ENCODE measurements around the gene TRIO.

Gene TRIO

DNA sequence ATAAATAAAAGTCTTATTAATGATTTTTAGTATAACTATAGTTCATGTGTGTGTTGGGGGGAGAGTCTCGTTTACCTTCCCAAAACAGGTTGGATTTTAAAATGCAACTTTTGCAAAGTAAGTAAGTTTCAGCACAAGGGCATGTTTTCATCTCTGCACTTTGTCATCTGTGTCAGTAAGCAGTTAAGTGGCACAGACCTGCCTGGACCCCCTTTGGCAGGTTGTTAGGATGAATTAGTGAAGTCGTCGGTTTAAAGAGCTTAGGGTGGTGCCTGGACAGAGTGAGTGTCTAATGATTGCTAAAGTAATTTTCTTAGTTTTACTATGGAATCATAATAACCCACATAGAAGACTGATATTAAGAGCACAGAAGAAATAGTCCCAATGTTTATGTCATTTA is 74.9 kb downstream of the TRIO start:
- no peak overlapping the region for H3K4me3 Mint-ChIP-seq
- peaks cover 6 to 18% of the 10 kb centered on the region in 2 donors for H3K4me1 Mint-ChIP-seq (ENCODE audit: low read depth in 2 of 2)
- H3K27me3 Mint-ChIP-seq, result peaks cover 0 to 44% of the 10 kb centered on the region in 2 donors
- peaks cover 0 to 2% of the 10 kb centered on the region in 2 donors for H3K9me3 Mint-ChIP-seq
- DNase-seq (no peak), ATAC-seq (replicated peaks) (no peak)
- peak overlapping the region in 1 of 2 donors; percentile 77 for H3K27ac Mint-ChIP-seq
- no peaks in the 10 kb centered on the region for H3K36me3 Mint-ChIP-seq (ENCODE audit: insufficient read depth)

DNA sequence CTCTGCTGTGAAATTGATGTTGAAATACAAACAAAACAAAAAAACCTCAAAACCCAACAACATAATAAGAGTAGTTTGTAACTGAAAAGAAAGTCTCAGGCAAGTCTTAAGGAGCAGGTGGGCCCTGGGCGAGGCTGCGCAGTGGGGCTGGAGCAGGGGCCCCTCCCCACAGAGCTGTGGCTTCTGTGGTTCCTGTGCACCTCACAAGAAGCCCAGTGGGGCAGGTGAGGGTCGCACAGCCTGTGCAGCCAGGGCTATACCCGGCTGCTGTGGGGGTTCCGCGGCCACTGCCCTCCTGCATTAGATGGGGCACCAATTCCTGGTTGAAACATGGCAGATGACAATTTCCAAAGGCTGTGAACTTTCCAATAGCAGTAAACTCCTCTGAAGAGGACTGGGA is 75.3 kb downstream of the TRIO start:
- Mint-ChIP-seq H3K9me3 (peaks cover 0 to 2% of the 10 kb centered on the region in 2 donors), H3K4me1 (ENCODE audit: low read depth in 2 of 2) (peaks cover 10 to 20% of the 10 kb centered on the region in 2 donors), H3K27me3 (peaks cover 0 to 46% of the 10 kb centered on the region in 2 donors), H3K27ac (peak overlapping the region in 1 of 2 donors; percentile 77), H3K4me3 (no peak overlapping the region), H3K36me3 (ENCODE audit: insufficient read depth) (no peaks in the 10 kb centered on the region)
- ATAC-seq (replicated peaks) (no peak), DNase-seq (no peak)

DNA sequence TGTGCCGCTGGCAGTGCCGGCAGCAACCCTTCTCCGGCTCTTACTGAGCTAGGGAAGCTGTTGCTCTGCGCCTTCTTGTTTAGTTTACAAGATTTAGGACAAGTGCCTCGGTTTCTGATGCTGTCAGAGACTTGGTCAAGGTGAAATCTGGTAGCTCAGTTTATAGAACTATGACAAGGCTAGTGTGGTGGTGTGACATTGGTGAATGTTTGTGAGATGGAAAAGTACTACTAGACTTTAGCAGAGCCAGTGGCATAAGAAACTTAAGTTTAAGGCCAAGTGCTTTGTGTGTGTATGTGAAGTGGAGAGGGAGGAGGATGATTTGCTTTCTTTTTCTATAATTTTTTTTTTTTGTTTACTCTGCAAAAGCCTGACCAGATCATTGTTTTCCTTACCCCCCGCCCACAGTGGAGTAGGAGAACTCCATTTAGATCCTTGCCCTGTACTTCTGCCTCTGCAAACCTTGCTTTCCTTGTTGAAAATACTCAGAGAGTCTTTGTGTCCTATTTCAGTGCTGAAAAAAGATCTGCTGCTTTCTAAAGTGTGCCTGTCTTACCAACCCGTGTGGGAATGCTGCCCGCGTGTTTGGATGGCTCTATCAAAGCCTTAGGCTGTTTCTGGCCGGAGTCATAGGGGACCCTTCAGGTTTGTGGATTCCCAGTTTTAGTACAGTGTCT is 75.9 kb downstream of the TRIO start:
- no peaks in the 10 kb centered on the region for H3K36me3 Mint-ChIP-seq (ENCODE audit: insufficient read depth)
- no peak overlapping the region for H3K4me3 Mint-ChIP-seq
- H3K27ac Mint-ChIP-seq, result peak overlapping the region in 1 of 2 donors; percentile 77
- H3K27me3 Mint-ChIP-seq, result peaks cover 0 to 46% of the 10 kb centered on the region in 2 donors
- H3K4me1 Mint-ChIP-seq (ENCODE audit: low read depth in 2 of 2), result peaks cover 10 to 20% of the 10 kb centered on the region in 2 donors
- H3K9me3 Mint-ChIP-seq, result peaks cover 0 to 2% of the 10 kb centered on the region in 2 donors
- DNase-seq (no peak), ATAC-seq (replicated peaks) (no peak)

DNA sequence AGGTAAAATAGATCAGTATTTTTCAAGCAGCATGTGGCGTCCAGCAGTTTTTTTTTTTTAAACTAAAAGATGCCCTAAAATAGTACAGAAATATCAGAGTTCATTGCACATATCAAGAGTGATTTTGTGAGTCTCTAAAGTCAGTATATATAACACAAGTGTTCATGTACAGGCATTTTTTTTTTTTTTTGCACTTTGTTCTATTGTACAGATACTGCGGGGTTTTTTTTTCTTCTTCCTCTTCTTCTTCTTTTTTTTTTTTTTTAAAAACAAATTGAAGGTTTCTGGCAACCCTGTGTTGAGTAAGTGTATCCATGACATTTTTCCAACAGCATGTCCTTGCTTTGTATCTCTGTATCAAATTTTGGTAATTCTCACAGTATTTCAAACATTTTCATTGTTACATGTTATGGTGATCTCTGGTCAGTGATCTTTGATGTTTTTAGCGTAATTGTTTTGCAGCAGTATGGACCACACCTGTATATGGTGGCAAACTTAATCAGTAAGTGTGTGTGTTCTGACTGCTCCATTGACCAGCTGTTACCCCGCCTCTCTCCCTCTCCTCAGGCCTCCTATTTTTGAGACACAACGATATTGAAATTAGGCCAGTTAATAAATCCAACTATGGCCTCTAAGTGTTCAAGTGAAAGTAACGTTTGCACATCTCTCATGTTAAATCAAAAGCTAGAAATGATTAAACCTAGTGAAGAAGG is 76.8 kb downstream of the TRIO start:
- Mint-ChIP-seq H3K27ac (peak overlapping the region in 1 of 2 donors; percentile 66), H3K27me3 (peaks cover 7 to 46% of the 10 kb centered on the region in 2 donors), H3K36me3 (ENCODE audit: insufficient read depth) (no peaks in the 10 kb centered on the region), H3K4me1 (ENCODE audit: low read depth in 2 of 2) (peaks cover 10 to 24% of the 10 kb centered on the region in 2 donors), H3K9me3 (peaks cover 0 to 2% of the 10 kb centered on the region in 2 donors), H3K4me3 (peak overlapping the region in 1 of 2 donors; percentile 28)
- DNase-seq, result no peak
- ATAC-seq (replicated peaks), result no peak

DNA sequence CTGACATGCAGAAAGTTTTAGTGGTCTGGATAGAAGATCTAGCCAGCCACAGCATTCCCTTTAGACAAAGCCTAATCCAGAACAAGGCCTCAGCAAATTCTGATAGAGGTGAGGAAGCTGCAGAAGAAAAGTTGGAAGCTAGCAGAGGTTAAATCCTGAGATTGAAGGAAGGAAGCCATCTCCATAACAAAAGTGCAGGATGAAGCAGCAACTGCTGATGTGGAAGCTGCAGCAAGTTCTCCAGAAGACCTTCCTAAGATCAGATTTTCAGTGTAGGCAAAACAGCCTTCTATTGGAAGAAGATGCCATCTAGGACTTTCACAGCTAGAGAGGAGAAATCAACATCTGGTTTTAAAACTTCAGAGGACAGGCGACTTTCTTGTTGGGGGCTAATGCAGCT is 77.5 kb downstream of the TRIO start:
- ATAC-seq (replicated peaks), result no peak
- Mint-ChIP-seq H3K4me3 (no peak overlapping the region), H3K27me3 (peaks cover 8 to 46% of the 10 kb centered on the region in 2 donors), H3K4me1 (ENCODE audit: low read depth in 2 of 2) (peaks cover 10 to 24% of the 10 kb centered on the region in 2 donors), H3K9me3 (peaks cover 0 to 2% of the 10 kb centered on the region in 2 donors), H3K27ac (peak overlapping the region in 1 of 2 donors; percentile 66), H3K36me3 (ENCODE audit: insufficient read depth) (no peaks in the 10 kb centered on the region)
- no peak for DNase-seq

DNA sequence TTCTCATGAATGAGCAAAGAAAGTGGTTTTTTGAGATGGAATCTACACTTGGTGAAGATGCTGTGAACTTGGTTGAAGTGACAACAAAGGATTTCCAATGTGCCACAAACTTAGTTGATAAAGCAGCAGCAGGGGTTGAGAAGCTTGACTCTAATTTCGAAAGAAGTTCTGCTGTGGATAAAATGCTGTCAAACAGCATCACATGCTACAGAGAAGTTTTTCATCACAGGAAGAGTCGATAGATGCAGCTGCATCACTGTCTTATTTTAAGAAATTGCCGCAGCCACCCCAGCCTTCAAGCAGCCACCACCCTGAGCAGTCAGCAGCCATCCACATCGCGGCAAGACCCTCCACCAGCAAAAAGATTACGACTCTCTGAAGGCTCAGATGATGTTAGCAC is 78.6 kb downstream of the TRIO start:
- peak overlapping the region in 1 of 2 donors; percentile 23 for H3K27ac Mint-ChIP-seq
- H3K9me3 Mint-ChIP-seq, result peaks cover 0 to 2% of the 10 kb centered on the region in 2 donors
- H3K27me3 Mint-ChIP-seq, result peaks cover 8 to 37% of the 10 kb centered on the region in 2 donors
- H3K4me3 Mint-ChIP-seq, result peak overlapping the region in 1 of 2 donors; percentile 44
- ATAC-seq (replicated peaks) (peak; percentile 21), DNase-seq (peak in 1 of 3 experiments; percentile 10)
- H3K4me1 Mint-ChIP-seq (ENCODE audit: low read depth in 2 of 2), result peaks cover 13 to 24% of the 10 kb centered on the region in 2 donors
- no peaks in the 10 kb centered on the region for H3K36me3 Mint-ChIP-seq (ENCODE audit: insufficient read depth)

DNA sequence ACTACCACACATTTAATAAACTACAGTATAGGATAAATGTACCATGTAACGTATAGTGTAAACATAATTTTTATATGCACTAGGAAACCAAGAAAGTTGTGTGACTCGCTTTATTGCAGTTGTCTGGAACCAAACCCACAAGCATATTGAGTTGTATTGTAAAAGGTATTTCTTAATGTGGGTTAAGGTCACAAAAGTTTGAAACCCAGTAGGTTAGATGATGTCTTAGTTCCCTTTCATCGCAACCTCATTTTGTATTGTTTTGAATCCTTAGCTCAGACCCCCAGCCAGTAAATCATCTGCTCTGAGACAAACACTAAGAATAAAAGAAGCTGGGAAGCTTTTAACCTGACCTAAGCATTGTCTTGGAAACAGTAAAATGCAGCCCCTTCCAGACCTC is 79.1 kb downstream of the TRIO start:
- Mint-ChIP-seq H3K36me3 (ENCODE audit: insufficient read depth) (no peaks in the 10 kb centered on the region), H3K4me1 (ENCODE audit: low read depth in 2 of 2) (peaks cover 13 to 24% of the 10 kb centered on the region in 2 donors), H3K4me3 (peak overlapping the region in 1 of 2 donors; percentile 44), H3K27ac (peak overlapping the region in 1 of 2 donors; percentile 23), H3K27me3 (peaks cover 8 to 33% of the 10 kb centered on the region in 2 donors), H3K9me3 (peaks cover 0 to 2% of the 10 kb centered on the region in 2 donors)
- DNase-seq, result no peak
- ATAC-seq (replicated peaks), result no peak

DNA sequence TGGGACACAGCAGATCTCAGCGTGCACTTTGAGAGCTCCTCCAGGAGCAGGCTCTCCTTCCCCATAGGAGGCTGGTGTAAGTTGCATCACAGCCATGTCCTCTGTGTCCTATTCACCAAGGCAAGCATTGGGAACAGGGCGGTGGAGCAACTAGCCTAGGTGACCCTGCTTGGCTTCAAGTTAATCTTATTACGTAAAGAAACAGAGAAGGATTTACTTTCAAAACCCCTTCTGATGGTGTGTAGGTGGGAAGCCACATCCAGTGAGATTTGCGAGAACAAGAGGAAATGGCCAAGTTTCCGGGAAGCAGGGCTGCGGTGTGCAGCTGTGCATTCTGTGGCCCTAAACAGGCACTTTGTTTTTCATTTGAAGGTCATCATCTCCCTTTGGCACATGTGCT is 80.2 kb downstream of the TRIO start:
- Mint-ChIP-seq H3K27ac (peak overlapping the region in 1 of 2 donors; percentile 59), H3K27me3 (peaks cover 8 to 21% of the 10 kb centered on the region in 2 donors), H3K36me3 (ENCODE audit: insufficient read depth) (no peaks in the 10 kb centered on the region), H3K9me3 (peaks cover 0 to 2% of the 10 kb centered on the region in 2 donors), H3K4me1 (ENCODE audit: low read depth in 2 of 2) (peaks cover 11 to 24% of the 10 kb centered on the region in 2 donors), H3K4me3 (peak overlapping the region; percentile 19 to 44)
- ATAC-seq (replicated peaks) (no peak), DNase-seq (no peak)

DNA sequence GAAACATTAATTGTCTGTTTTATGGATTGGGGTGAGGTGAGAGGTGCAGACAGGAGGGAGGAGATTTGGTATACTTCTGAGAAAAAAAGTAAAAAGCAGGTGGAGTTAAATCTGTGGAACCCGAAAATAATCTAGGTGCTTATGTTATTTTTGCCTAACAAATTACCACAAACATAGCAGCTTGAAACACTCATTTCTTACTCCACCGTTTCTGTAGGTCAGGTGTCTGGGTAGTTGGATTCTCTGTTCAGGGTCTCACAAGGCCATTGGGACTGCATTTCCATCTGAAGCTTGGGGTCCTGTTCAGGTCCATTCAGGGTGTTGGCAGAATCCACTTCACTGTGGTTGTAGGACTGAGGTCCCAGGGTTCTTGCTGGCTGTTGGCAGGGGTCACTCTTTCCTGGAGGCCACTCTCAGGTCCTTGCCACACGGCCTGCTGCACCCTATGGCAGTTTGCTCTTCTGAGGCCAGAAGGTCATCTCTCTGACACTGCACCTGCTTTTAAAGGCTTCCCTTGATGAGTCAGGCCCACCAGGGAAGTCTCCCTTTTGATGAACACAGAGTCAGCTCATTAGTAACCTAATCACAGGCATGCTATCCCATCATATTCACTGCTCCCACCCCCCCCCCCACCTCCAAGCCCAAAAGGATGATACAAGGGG is 82.2 kb downstream of the TRIO start:
- ATAC-seq (replicated peaks) (no peak), DNase-seq (no peak)
- Mint-ChIP-seq H3K36me3 (ENCODE audit: insufficient read depth) (no peaks in the 10 kb centered on the region), H3K4me1 (ENCODE audit: low read depth in 2 of 2) (peaks cover 8 to 13% of the 10 kb centered on the region in 2 donors), H3K27ac (no peak overlapping the region), H3K4me3 (no peak overlapping the region), H3K9me3 (peaks cover 0 to 2% of the 10 kb centered on the region in 2 donors), H3K27me3 (peaks cover 8% of the 10 kb centered on the region in 2 donors)

DNA sequence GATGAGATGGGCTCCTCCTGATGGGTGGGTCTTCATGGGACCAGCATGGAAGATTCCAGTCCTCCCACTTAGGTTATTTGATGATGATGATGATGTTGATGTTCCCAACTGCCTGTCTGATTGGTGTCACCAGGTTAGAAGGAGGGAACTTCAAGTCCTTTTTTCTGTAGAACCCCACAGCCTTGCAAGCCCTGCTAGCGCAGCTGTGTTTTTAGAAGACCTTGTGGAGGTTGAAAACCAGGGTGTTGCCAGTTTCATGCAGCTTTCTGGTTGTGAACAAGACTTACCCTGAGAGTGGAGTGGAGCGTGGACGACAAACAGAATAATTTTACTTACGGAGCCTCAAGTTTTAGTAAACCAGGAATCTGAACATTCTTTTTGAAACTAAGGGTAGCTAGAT is 83.0 kb downstream of the TRIO start:
- H3K9me3 Mint-ChIP-seq, result peaks cover 0 to 2% of the 10 kb centered on the region in 2 donors
- no peaks in the 10 kb centered on the region for H3K36me3 Mint-ChIP-seq (ENCODE audit: insufficient read depth)
- H3K27me3 Mint-ChIP-seq, result peaks cover 8% of the 10 kb centered on the region in 2 donors
- H3K27ac Mint-ChIP-seq, result no peak overlapping the region
- ATAC-seq (replicated peaks) (no peak), DNase-seq (no peak)
- H3K4me3 Mint-ChIP-seq, result no peak overlapping the region
- peaks cover 8 to 10% of the 10 kb centered on the region in 2 donors for H3K4me1 Mint-ChIP-seq (ENCODE audit: low read depth in 2 of 2)

DNA sequence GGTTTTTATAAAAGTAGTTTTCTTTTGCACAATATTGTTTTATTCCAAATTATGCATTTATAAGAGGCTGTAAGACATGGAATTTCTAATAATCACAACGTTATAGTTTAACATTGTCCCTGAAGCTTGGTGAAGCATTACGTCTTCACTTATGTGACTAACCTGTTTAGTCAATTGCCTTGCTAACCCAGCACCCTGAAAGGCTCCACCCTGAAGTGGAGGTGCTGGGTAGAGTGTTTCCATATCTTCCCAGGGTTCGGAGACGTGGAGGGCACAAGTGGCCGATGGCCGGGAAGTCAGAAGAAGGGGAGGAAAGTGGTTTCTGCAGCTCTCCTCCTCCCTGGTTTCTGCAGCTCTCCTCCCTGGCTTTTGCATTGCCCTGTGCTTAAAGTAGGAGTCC is 83.4 kb downstream of the TRIO start:
- Mint-ChIP-seq H3K36me3 (ENCODE audit: insufficient read depth) (no peaks in the 10 kb centered on the region), H3K4me1 (ENCODE audit: low read depth in 2 of 2) (peaks cover 6 to 8% of the 10 kb centered on the region in 2 donors), H3K4me3 (no peak overlapping the region), H3K27ac (no peak overlapping the region), H3K27me3 (peaks cover 8% of the 10 kb centered on the region in 2 donors), H3K9me3 (no peaks in the 10 kb centered on the region)
- DNase-seq (no peak), ATAC-seq (replicated peaks) (no peak)

DNA sequence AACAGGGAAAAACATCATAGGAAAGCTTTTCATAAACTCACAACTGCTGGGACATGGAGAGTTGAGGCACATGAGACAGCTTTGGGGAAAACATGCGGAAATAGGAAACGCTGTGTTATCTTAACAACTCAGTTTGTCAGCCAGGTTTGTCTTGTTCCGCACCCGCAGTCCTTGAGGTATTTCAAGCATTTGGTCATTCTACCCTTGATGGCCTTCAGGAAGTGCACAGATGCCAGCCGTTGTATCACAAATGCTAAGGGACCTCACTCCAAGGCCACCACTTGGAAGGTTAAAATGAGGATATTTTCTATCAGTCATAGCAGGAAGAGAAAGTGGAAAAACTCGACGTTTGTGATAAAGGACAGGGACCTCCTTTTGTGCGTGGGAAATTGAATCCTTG is 83.8 kb downstream of the TRIO start:
- peaks cover 6 to 8% of the 10 kb centered on the region in 2 donors for H3K4me1 Mint-ChIP-seq (ENCODE audit: low read depth in 2 of 2)
- ATAC-seq (replicated peaks), result no peak
- DNase-seq, result no peak
- peaks cover 8% of the 10 kb centered on the region in 2 donors for H3K27me3 Mint-ChIP-seq
- H3K9me3 Mint-ChIP-seq, result no peaks in the 10 kb centered on the region
- H3K36me3 Mint-ChIP-seq (ENCODE audit: insufficient read depth), result no peaks in the 10 kb centered on the region
- H3K4me3 Mint-ChIP-seq, result no peak overlapping the region
- no peak overlapping the region for H3K27ac Mint-ChIP-seq

DNA sequence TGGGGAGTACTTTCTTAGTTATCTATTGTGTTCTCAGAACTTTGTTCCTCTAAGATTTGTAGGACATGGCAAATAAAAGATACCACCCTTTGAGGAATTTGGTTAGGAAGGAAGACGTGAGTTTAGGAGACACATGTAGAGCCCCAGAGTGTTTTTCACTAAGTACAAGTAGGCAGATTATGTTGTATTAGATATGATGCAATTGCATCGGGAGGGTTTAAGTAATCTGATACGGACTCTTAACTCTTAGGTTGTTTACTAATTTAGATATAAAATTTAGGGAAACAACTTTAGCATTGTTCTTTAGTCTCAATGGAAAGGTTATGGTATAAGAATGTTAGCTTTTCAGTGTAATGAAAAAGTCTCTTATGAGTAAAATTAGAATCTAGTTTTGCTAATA is 84.4 kb downstream of the TRIO start:
- Mint-ChIP-seq H3K9me3 (no peaks in the 10 kb centered on the region), H3K27ac (no peak overlapping the region), H3K4me1 (ENCODE audit: low read depth in 2 of 2) (peaks cover 6 to 8% of the 10 kb centered on the region in 2 donors), H3K4me3 (no peak overlapping the region), H3K36me3 (ENCODE audit: insufficient read depth) (no peaks in the 10 kb centered on the region), H3K27me3 (peaks cover 8% of the 10 kb centered on the region in 2 donors)
- no peak for DNase-seq
- no peak for ATAC-seq (replicated peaks)

Measured in effector memory CD8-positive, alpha-beta T cell (primary cell).